Astrocyte of the cerebellum (primary cell): ENCODE measurements around the gene MECR.
"Not testable (repeated sequence)": the region's sequence is repeated elsewhere in the genome, so short reads cannot be mapped to it uniquely, and the experiment has no call there.

ENCODE experiments used
- DNase-seq: peaks from one replicate; pipeline ENCODE4 v3.0.0-alpha.2; 2011; ENCODE audit warnings: low read depth
- H3K4me3 ChIP-seq: 2 replicates; pipeline ENCODE4 v1.5.1; 2011; ENCODE audit warnings: mild to moderate bottlenecking, low read depth, low read length, moderate library complexity
- CTCF ChIP-seq: IDR thresholded peaks from 2 replicates; pipeline ENCODE4 v1.5.1; 2012; ENCODE audit warnings: low read length, low read depth, moderate library complexity, mild to moderate bottlenecking; ENCODE audit errors: missing control alignments
- in situ Hi-C: cut with HindIII; loops from 2 replicates; pipeline ENCODE4 v1.10.0; 2017; ENCODE audit warnings: low sequenced_read_pairs

MECR gene

GRCh38 chr1:29237129-29237821 lies 6.5 kb upstream of the MECR start:
- peak overlapping the region; percentile 98 for H3K4me3 ChIP-seq
- no peak for DNase-seq
- TF ChIP-seq CTCF, result no peak
- in situ Hi-C loops, result loop anchor here (25.0 kb wide), 3 partner anchors 150 to 875 kb away; no protein-coding TSS in a partner anchor

GRCh38 chr1:29236712-29237128 lies 6.0 kb upstream of the MECR start:
- H3K4me3 ChIP-seq, result peak overlapping the region; percentile 98
- TF ChIP-seq CTCF, result no peak
- in situ Hi-C loops, result loop anchor here (25.0 kb wide), 3 partner anchors 151 to 876 kb away; no protein-coding TSS in a partner anchor
- DNase-seq, result no peak

- TF ChIP-seq CTCF, result peak; percentile 37
- peak within 1 kb of the TSS; percentile 98 for H3K4me3 ChIP-seq
- in situ Hi-C loops, result loop anchor here (25.0 kb wide), 3 partner anchors 151 to 876 kb away; no protein-coding TSS in a partner anchor
- no peak for DNase-seq
Measured at GRCh38 chr1:29235955-29236711, 5.4 kb upstream of the MECR start, which contains the start of gene PTPRU. Gene PTPRU (plus strand): TSS chr1:29236522. CDS start chr1:29236645, 123 bp downstream.

- in situ Hi-C loops, result loop anchor here (25.0 kb wide), 3 partner anchors 152 to 877 kb away; no protein-coding TSS in a partner anchor
- DNase-seq, H3K4me3 ChIP-seq: not testable (repeated sequence)
Measured at GRCh38 chr1:29234881-29235280, 4.1 kb upstream of the MECR start.

GRCh38 chr1:29234471-29234870 lies 3.7 kb upstream of the MECR start:
- no peak overlapping the region for H3K4me3 ChIP-seq
- no peak for TF ChIP-seq CTCF
- in situ Hi-C loops, result loop anchor here (25.0 kb wide), 3 partner anchors 153 to 878 kb away; no protein-coding TSS in a partner anchor
- DNase-seq, result no peak

- no peak for TF ChIP-seq CTCF
- DNase-seq, result no peak
- in situ Hi-C loops, result loop anchor here (25.0 kb wide), 3 partner anchors 154 to 879 kb away; no protein-coding TSS in a partner anchor
- H3K4me3 ChIP-seq, result no peak overlapping the region
Measured at GRCh38 chr1:29233693-29234092, 3.0 kb upstream of the MECR start.
